ENCODE measurements around the gene GATB. TPM values are rescaled to one million over a fixed set of nuclear protein-coding genes. Genes with fewer than 3 reads are reported as not detected.

Gene GATB
- polyA plus RNA-seq, 3 donors: 5.5 to 12.2 (median 9.0) TPM

GRCh38 chr4:151718984-151719955, 41.5 kb downstream of the GATB start:
- 96% methylated on average over 16 of the region's 19 CpGs for WGBS (ENCODE audit: insufficient coverage)
- Mint-ChIP-seq H3K4me1 (peaks cover under 1% of the 10 kb centered on the region), H3K27ac (peak overlapping the region in 2 of 7 donors; percentile 19 to 38), H3K9me3 (no peaks in the 10 kb centered on the region), H3K4me3 (no peak overlapping the region), H3K36me3 (peaks cover 45% of the 10 kb centered on the region in 2 donors), H3K27me3 (ENCODE audit: low read depth in 3 of 3) (peaks cover 0 to 4% (median 0%) of the 10 kb centered on the region in 3 donors)
- Histone ChIP-seq H3K4me3 (replicated peaks in 1 of 3; ENCODE audit: low read depth in 2 of 3, low read length in 3 of 3) (no peak overlapping the region), H3K9me3 (replicated peaks in 1 of 2; ENCODE audit: control insufficient read depth in 1 of 2, insufficient read depth in 1 of 2, low read length in 2 of 2) (no peaks in the 10 kb centered on the region), H4K20me1 (ENCODE audit: insufficient read depth, low read length) (no peaks in the 10 kb centered on the region), H3K79me2 (ENCODE audit: insufficient read depth, low read length) (no peaks in the 10 kb centered on the region), H3K4me2 (replicated peaks; ENCODE audit: extremely low read depth, low read length, poor library complexity, severe bottlenecking) (no peak overlapping the region), H3K36me3 (replicated peaks in 1 of 2; ENCODE audit: control insufficient read depth in 1 of 2, insufficient read depth in 2 of 2, low read length in 2 of 2) (peaks cover 10 to 69% of the 10 kb centered on the region in 2 donors), H2AFZ (ENCODE audit: insufficient read depth, low read depth, low read length, poor library complexity, severe bottlenecking) (no peak overlapping the region), H3K9ac (ENCODE audit: insufficient read depth, low read length, poor library complexity, severe bottlenecking) (no peak overlapping the region), H3K27ac (ENCODE audit: low read depth in 1 of 2, low read length in 2 of 2) (no peak overlapping the region), H3K27me3 (ENCODE audit: control insufficient read depth in 2 of 2, insufficient read depth in 2 of 2, low read length in 2 of 2) (no peaks in the 10 kb centered on the region), H3K4me1 (ENCODE audit: control insufficient read depth in 1 of 2, insufficient read depth in 2 of 2, low read length in 2 of 2) (no peaks in the 10 kb centered on the region)
- intact Hi-C loops (cut with micrococcal nuclease): no loop called here
- TF ChIP-seq, protein P1, sequence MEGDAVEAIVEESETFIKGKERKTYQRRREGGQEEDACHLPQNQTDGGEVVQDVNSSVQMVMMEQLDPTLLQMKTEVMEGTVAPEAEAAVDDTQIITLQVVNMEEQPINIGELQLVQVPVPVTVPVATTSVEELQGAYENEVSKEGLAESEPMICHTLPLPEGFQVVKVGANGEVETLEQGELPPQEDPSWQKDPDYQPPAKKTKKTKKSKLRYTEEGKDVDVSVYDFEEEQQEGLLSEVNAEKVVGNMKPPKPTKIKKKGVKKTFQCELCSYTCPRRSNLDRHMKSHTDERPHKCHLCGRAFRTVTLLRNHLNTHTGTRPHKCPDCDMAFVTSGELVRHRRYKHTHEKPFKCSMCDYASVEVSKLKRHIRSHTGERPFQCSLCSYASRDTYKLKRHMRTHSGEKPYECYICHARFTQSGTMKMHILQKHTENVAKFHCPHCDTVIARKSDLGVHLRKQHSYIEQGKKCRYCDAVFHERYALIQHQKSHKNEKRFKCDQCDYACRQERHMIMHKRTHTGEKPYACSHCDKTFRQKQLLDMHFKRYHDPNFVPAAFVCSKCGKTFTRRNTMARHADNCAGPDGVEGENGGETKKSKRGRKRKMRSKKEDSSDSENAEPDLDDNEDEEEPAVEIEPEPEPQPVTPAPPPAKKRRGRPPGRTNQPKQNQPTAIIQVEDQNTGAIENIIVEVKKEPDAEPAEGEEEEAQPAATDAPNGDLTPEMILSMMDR (IDR thresholded peaks at IDR 0.05): no peak
- DNase-seq: no peak

DNA sequence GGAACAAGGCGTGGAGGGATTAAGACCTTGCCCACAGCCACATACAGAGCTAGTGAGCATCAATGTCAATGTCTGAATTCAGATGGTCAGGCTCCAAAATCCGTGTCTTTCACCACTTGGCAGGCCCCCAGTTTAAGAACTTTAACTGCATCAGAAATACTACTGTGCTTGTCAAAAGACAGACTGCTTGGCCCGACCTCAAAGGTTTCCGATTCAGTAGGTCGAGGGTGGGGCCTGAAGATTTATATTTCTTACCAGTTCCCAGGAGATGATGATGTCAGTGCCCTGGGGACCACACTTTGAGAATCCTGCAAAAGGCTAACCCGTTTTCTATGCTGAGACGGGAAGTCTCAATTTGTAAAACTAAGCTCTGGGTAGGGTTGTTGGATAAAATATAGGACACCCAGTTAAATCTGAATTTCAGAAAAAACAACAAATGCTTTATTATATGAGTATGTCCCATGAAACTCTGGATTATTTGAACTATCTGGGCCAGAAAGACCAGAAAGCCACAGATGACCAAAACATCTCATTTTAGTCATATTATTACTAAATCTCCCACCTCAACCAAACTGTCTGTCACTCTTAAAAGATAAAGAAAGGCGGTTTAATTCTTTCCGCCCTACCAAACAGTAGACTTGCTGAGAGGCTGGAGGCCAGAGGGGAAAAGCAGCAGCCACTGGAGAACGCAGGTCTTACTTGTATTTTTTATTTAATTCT, 42.7 kb downstream of the GATB start:
- H3K4me3 Mint-ChIP-seq: no peak overlapping the region
- whole genome bisulfite sequencing (ENCODE audit: insufficient coverage): 97% methylated on average over 8 of the region's 10 CpGs
- H3K9me3 Mint-ChIP-seq: no peaks in the 10 kb centered on the region
- peaks cover 44 to 52% of the 10 kb centered on the region in 2 donors for H3K36me3 Mint-ChIP-seq
- TF ChIP-seq, protein P1 (IDR thresholded peaks at IDR 0.05): no peak
- Histone ChIP-seq H2AFZ (ENCODE audit: insufficient read depth, low read depth, low read length, poor library complexity, severe bottlenecking) (no peak overlapping the region), H3K79me2 (ENCODE audit: insufficient read depth, low read length) (no peaks in the 10 kb centered on the region), H3K4me1 (ENCODE audit: control insufficient read depth in 1 of 2, insufficient read depth in 2 of 2, low read length in 2 of 2) (no peaks in the 10 kb centered on the region), H3K4me2 (replicated peaks; ENCODE audit: extremely low read depth, low read length, poor library complexity, severe bottlenecking) (no peak overlapping the region), H3K9ac (ENCODE audit: insufficient read depth, low read length, poor library complexity, severe bottlenecking) (no peak overlapping the region), H3K4me3 (replicated peaks in 1 of 3; ENCODE audit: low read depth in 2 of 3, low read length in 3 of 3) (no peak overlapping the region), H3K36me3 (replicated peaks in 1 of 2; ENCODE audit: control insufficient read depth in 1 of 2, insufficient read depth in 2 of 2, low read length in 2 of 2) (peaks cover 18 to 77% of the 10 kb centered on the region in 2 donors), H4K20me1 (ENCODE audit: insufficient read depth, low read length) (no peaks in the 10 kb centered on the region), H3K9me3 (replicated peaks in 1 of 2; ENCODE audit: control insufficient read depth in 1 of 2, insufficient read depth in 1 of 2, low read length in 2 of 2) (no peaks in the 10 kb centered on the region), H3K27me3 (ENCODE audit: control insufficient read depth in 2 of 2, insufficient read depth in 2 of 2, low read length in 2 of 2) (no peaks in the 10 kb centered on the region), H3K27ac (ENCODE audit: low read depth in 1 of 2, low read length in 2 of 2) (no peak overlapping the region)
- H3K4me1 Mint-ChIP-seq: no peaks in the 10 kb centered on the region
- intact Hi-C loops (cut with micrococcal nuclease): no loop called here
- no peak for DNase-seq
- H3K27me3 Mint-ChIP-seq (ENCODE audit: low read depth in 3 of 3): peaks cover 0 to 4% (median 0%) of the 10 kb centered on the region in 3 donors
- H3K27ac Mint-ChIP-seq: no peak overlapping the region

All from CD14-positive monocyte (primary cell).